ENCODE measurements around the gene PSEN2. TPM values are rescaled to one million over a fixed set of nuclear protein-coding genes. Genes with fewer than 3 reads are reported as not detected.

The PSEN2 gene
- total RNA-seq, 1 experiment from 2014 or later = 17.4 TPM

- no peak overlapping the region for H3K14ac ChIP-seq (ENCODE audit: insufficient read depth, low read length)
- no peak overlapping the region for H2BK20ac ChIP-seq (ENCODE audit: low read depth, low read length, poor library complexity, severe bottlenecking)
- DNase-seq = no peak
- no peak overlapping the region for H3K4me3 Mint-ChIP-seq
- no peak overlapping the region for H2BK12ac ChIP-seq (ENCODE audit: insufficient read length, low read depth, low read length)
- H4K8ac ChIP-seq (replicated peaks; ENCODE audit: insufficient read length, low read depth, low read length) = no peak overlapping the region
- peak overlapping the region in 2 of 3 experiments; percentile 18 to 85; a peak in 1 of 7 replicates for H3K27ac Mint-ChIP-seq
- peaks cover 5% of the 10 kb centered on the region in 2 experiments; a peak in 3 of 4 replicates for H3K4me1 Mint-ChIP-seq
- no peak overlapping the region for H2BK15ac ChIP-seq (ENCODE audit: low read depth, low read length)
- H2BK5ac ChIP-seq (ENCODE audit: insufficient read length, low read length) = no peak overlapping the region
- H4K91ac ChIP-seq (ENCODE audit: insufficient read length, low read depth, low read length) = no peak overlapping the region
- no peaks in the 10 kb centered on the region for H3K27me3 Mint-ChIP-seq (ENCODE audit: low read depth)
- H3K27ac ChIP-seq (ENCODE audit: insufficient read length, low read depth, low read length) = no peak overlapping the region
- no peaks in the 10 kb centered on the region for H3K79me2 ChIP-seq (ENCODE audit: insufficient read depth, low read length)
- no peaks in the 10 kb centered on the region for H4K20me1 ChIP-seq (ENCODE audit: control insufficient read depth, insufficient read depth, insufficient read length)
- H3T11ph ChIP-seq (ENCODE audit: low read length) = no peak overlapping the region
- 0 out of 2 replicates have a peak, but pooled peaks cover 2% of the 10 kb centered on the region for H3K4me1 ChIP-seq (ENCODE audit: insufficient read depth, low read length)
- no peaks in the 10 kb centered on the region for H3K23me2 ChIP-seq (ENCODE audit: insufficient read length, low read depth, low read length, poor library complexity, severe bottlenecking)
- H3K9me3 Mint-ChIP-seq = no peaks in the 10 kb centered on the region
- H3K4me2 ChIP-seq (ENCODE audit: insufficient read depth, insufficient read length, low read length) = no peak overlapping the region
- H3K79me1 ChIP-seq (ENCODE audit: insufficient read depth, low read depth, low read length, poor library complexity, severe bottlenecking) = no peaks in the 10 kb centered on the region
- no peaks in the 10 kb centered on the region for H3K27me3 ChIP-seq (ENCODE audit: insufficient read depth, low read length)
- H4K5ac ChIP-seq (ENCODE audit: insufficient read length, low read depth, low read length) = no peak overlapping the region
- WGBS (ENCODE audit: extremely low coverage, insufficient read length, low lambda C conversion rate) = no CpG with 5 or more reads among the region's 14 CpGs
- no peaks in the 10 kb centered on the region for H3K9me3 ChIP-seq (ENCODE audit: control insufficient read depth, low read depth, low read length)
- H2BK120ac ChIP-seq (ENCODE audit: low read depth, low read length, poor library complexity, severe bottlenecking) = no peak overlapping the region
- no peak overlapping the region for H3K23ac ChIP-seq (ENCODE audit: insufficient read length, low read depth, low read length)
- H3K56ac ChIP-seq (ENCODE audit: insufficient read length, low read depth, low read length) = no peak overlapping the region
- peaks cover 10 to 56% (median 47%) of the 10 kb centered on the region in 3 experiments; a peak in 6 of 7 replicates for H3K36me3 Mint-ChIP-seq (ENCODE audit: insufficient read depth in 1 of 3, low read depth in 3 of 3)
- no peak overlapping the region for H3K4ac ChIP-seq (ENCODE audit: low read depth, low read length)
- no peak overlapping the region for H2AFZ ChIP-seq (ENCODE audit: low read length)
- no peak overlapping the region for H3K9ac ChIP-seq (ENCODE audit: extremely low read depth, insufficient read length, low read length)
- TF ChIP-seq CTCF (conservative IDR thresholded peaks at IDR 0.05) = no peak
- no peak overlapping the region for H3K18ac ChIP-seq (ENCODE audit: insufficient read length, low read depth, low read length)
- H2AK5ac ChIP-seq (ENCODE audit: insufficient read length, low read length) = no peak overlapping the region
Measured at GRCh38 chr1:226880372-226881287, 10.2 kb downstream of the PSEN2 start.
